Osteocyte (in vitro differentiated cells): ENCODE results near the gene C1orf115. TPM values are rescaled to one million over a fixed set of nuclear protein-coding genes. Genes with fewer than 3 reads are reported as not detected.

ENCODE experiments used
- DNase-seq: peaks from one replicate; pipeline ENCODE4 v3.0.0; 2021; ENCODE audit warnings: mixed read lengths; ENCODE audit not compliant: unreplicated experiment; ENCODE audit errors: extremely low spot score
- H3K27ac Mint-ChIP-seq: one replicate; pipeline ENCODE4 v1.8.0; 2021; ENCODE audit warnings: mild to moderate bottlenecking, mixed read lengths; ENCODE audit not compliant: unreplicated experiment
- H3K27me3 Mint-ChIP-seq: one replicate; pipeline ENCODE4 v1.8.0; 2021; ENCODE audit warnings: mixed read lengths; ENCODE audit not compliant: unreplicated experiment
- H3K36me3 Mint-ChIP-seq: one replicate; pipeline ENCODE4 v1.8.0; 2021; ENCODE audit warnings: mixed read lengths; ENCODE audit not compliant: unreplicated experiment
- H3K4me1 Mint-ChIP-seq: one replicate; pipeline ENCODE4 v1.8.0; 2021; ENCODE audit warnings: mixed read lengths; ENCODE audit not compliant: unreplicated experiment
- H3K4me3 Mint-ChIP-seq: one replicate; pipeline ENCODE4 v1.8.0; 2021; ENCODE audit warnings: mild to moderate bottlenecking, moderate library complexity, mixed read lengths; ENCODE audit not compliant: unreplicated experiment
- H3K9me3 Mint-ChIP-seq: one replicate; pipeline ENCODE4 v1.8.0; 2021; ENCODE audit warnings: mixed read lengths; ENCODE audit not compliant: unreplicated experiment
- CTCF ChIP-seq: fragments of 200-600 bp; sonication (generic); IDR thresholded peaks from 2 replicates; pipeline ENCODE4 v1.5.0; 2021; ENCODE audit warnings: antibody characterized with exemption, mild to moderate bottlenecking, moderate library complexity
- total RNA-seq: library from RNA; stranded (reverse); gene quantifications from 2 replicates; pipeline ENCODE4 v1.2.1, GENCODE V29; 2021

Gene C1orf115
- total RNA-seq, 1 donor from 2014 or later = 5.6 TPM

- TF ChIP-seq CTCF = no peak
- H3K27me3 Mint-ChIP-seq = no peaks in the 10 kb centered on the region
- peak within 1 kb of the TSS; percentile 90 for H3K4me3 Mint-ChIP-seq
- peaks cover 39% of the 10 kb centered on the region for H3K4me1 Mint-ChIP-seq
- H3K9me3 Mint-ChIP-seq = no peaks in the 10 kb centered on the region
- H3K27ac Mint-ChIP-seq = peak within 1 kb of the TSS; percentile 94
- H3K36me3 Mint-ChIP-seq = no peaks in the 10 kb centered on the region
- DNase-seq = peak; percentile 88
Measured at GRCh38 chr1:220748089-220748934, 58.1 kb downstream of the C1orf115 start, which contains the start of gene MTARC2. Gene MTARC2, plus strand, starts transcription at chr1:220748322. Its CDS starts 210 bp downstream, at chr1:220748532.

Other genes starting within 250 kb of the C1orf115 start
- 1.2 and 1.8 TPM in 2 replicates for gene MARK1, start 162.2 kb upstream of the C1orf115 start, total RNA-seq
- 25.6 and 27.9 TPM in 2 replicates for gene MTARC2, start 58.0 kb downstream of the C1orf115 start, total RNA-seq
- 1.8 and 2.1 TPM in 2 replicates for gene MTARC1, start 96.5 kb downstream of the C1orf115 start, total RNA-seq
- 0.54 and 1.5 TPM in 2 replicates for gene HLX, start 189.1 kb downstream of the C1orf115 start, total RNA-seq